ENCODE results near the gene TRAPPC11. TPM values are rescaled to one million over a fixed set of nuclear protein-coding genes. Genes with fewer than 3 reads are reported as not detected.

Gene TRAPPC11
- total RNA-seq, 1 donor from 2014 or later: 38.2 TPM

- no peak overlapping the region for H3K27ac Mint-ChIP-seq (ENCODE audit: unreplicated experiment)
- no peak for DNase-seq (ENCODE audit: low read depth, low spot score)
- TF ChIP-seq CTCF (conservative IDR thresholded peaks at IDR 0.05): no peak
- no peaks in the 10 kb centered on the region for H3K9me3 Mint-ChIP-seq
- no peaks in the 10 kb centered on the region for H3K36me3 Mint-ChIP-seq (ENCODE audit: low read depth)
- no peak overlapping the region for H3K4me3 Mint-ChIP-seq
- peaks cover 18% of the 10 kb centered on the region for H3K4me1 Mint-ChIP-seq
- H3K27me3 Mint-ChIP-seq (ENCODE audit: low read depth): no peaks in the 10 kb centered on the region
These were observed 23.4 kb upstream of the TRAPPC11 start for GRCh38 chr4:183635741-183636140.

GRCh38 chr4:183636503-183636902, 22.6 kb upstream of the TRAPPC11 start:
- Mint-ChIP-seq H3K4me3 (no peak overlapping the region), H3K27me3 (ENCODE audit: low read depth) (no peaks in the 10 kb centered on the region), H3K4me1 (peaks cover 18% of the 10 kb centered on the region), H3K9me3 (no peaks in the 10 kb centered on the region), H3K27ac (ENCODE audit: unreplicated experiment) (no peak overlapping the region), H3K36me3 (ENCODE audit: low read depth) (no peaks in the 10 kb centered on the region)
- no peak for DNase-seq (ENCODE audit: low read depth, low spot score)
- no peak for TF ChIP-seq CTCF (conservative IDR thresholded peaks at IDR 0.05)

GRCh38 chr4:183636923-183637322, 22.2 kb upstream of the TRAPPC11 start:
- Mint-ChIP-seq H3K27me3 (ENCODE audit: low read depth) (no peaks in the 10 kb centered on the region), H3K4me3 (no peak overlapping the region), H3K4me1 (peaks cover 18% of the 10 kb centered on the region), H3K9me3 (no peaks in the 10 kb centered on the region), H3K27ac (ENCODE audit: unreplicated experiment) (no peak overlapping the region), H3K36me3 (ENCODE audit: low read depth) (no peaks in the 10 kb centered on the region)
- no peak for TF ChIP-seq CTCF (conservative IDR thresholded peaks at IDR 0.05)
- no peak for DNase-seq (ENCODE audit: low read depth, low spot score)

- H3K9me3 Mint-ChIP-seq: no peaks in the 10 kb centered on the region
- H3K4me1 Mint-ChIP-seq: peaks cover 18% of the 10 kb centered on the region
- no peaks in the 10 kb centered on the region for H3K27me3 Mint-ChIP-seq (ENCODE audit: low read depth)
- no peak overlapping the region for H3K4me3 Mint-ChIP-seq
- no peak for TF ChIP-seq CTCF (conservative IDR thresholded peaks at IDR 0.05)
- H3K36me3 Mint-ChIP-seq (ENCODE audit: low read depth): peaks cover 2% of the 10 kb centered on the region
- no peak for DNase-seq (ENCODE audit: low read depth, low spot score)
- H3K27ac Mint-ChIP-seq (ENCODE audit: unreplicated experiment): no peak overlapping the region
These were observed 21.6 kb upstream of the TRAPPC11 start for GRCh38 chr4:183637461-183637860.

GRCh38 chr4:183638436-183638835, 20.7 kb upstream of the TRAPPC11 start:
- Mint-ChIP-seq H3K9me3 (no peaks in the 10 kb centered on the region), H3K4me3 (no peak overlapping the region), H3K27me3 (ENCODE audit: low read depth) (no peaks in the 10 kb centered on the region), H3K27ac (ENCODE audit: unreplicated experiment) (no peak overlapping the region), H3K4me1 (peaks cover 18% of the 10 kb centered on the region), H3K36me3 (ENCODE audit: low read depth) (peaks cover 4% of the 10 kb centered on the region)
- TF ChIP-seq CTCF (conservative IDR thresholded peaks at IDR 0.05): no peak
- no peak for DNase-seq (ENCODE audit: low read depth, low spot score)

GRCh38 chr4:183639291-183639690, 19.8 kb upstream of the TRAPPC11 start:
- Mint-ChIP-seq H3K9me3 (no peaks in the 10 kb centered on the region), H3K36me3 (ENCODE audit: low read depth) (peaks cover 9% of the 10 kb centered on the region), H3K4me1 (peaks cover 18% of the 10 kb centered on the region), H3K27ac (ENCODE audit: unreplicated experiment) (no peak overlapping the region), H3K4me3 (no peak overlapping the region), H3K27me3 (ENCODE audit: low read depth) (no peaks in the 10 kb centered on the region)
- no peak for DNase-seq (ENCODE audit: low read depth, low spot score)
- TF ChIP-seq CTCF (conservative IDR thresholded peaks at IDR 0.05): no peak
